Endometrium (tissue), 2 donors: Measurements from ENCODE around the gene ALOX12.

Source experiments
- FAIRE-seq: peaks from 2 replicates; lab custom pipeline; 2012; peaks lifted over from hg19 to GRCh38; lab: Jason Lieb, UNC
- donor health status: control.
- donor health status: control.

ALOX12 gene

GRCh38 chr17:7002288-7003047, 6.6 kb downstream of the ALOX12 start:
- FAIRE-seq, result no peak

DNA sequence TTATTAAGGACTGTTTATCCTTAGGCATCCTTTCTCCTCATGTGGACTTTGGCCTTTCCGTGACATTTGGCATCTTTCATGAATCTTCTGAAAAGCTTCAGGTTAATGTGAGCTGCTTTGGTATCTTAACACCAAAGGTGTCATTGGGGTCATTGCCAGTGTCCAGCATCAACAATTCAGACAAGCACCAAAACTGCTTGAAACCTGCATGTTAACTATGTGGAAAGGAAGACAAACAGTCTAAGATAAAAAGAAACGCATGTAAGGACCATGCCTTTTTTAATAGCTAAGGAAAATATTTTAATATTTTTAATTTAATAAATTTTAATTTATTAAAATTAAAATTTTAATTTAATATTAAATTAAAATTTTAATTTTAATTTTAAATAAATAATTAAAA, 7.9 kb downstream of the ALOX12 start:
- FAIRE-seq, result no peak

DNA sequence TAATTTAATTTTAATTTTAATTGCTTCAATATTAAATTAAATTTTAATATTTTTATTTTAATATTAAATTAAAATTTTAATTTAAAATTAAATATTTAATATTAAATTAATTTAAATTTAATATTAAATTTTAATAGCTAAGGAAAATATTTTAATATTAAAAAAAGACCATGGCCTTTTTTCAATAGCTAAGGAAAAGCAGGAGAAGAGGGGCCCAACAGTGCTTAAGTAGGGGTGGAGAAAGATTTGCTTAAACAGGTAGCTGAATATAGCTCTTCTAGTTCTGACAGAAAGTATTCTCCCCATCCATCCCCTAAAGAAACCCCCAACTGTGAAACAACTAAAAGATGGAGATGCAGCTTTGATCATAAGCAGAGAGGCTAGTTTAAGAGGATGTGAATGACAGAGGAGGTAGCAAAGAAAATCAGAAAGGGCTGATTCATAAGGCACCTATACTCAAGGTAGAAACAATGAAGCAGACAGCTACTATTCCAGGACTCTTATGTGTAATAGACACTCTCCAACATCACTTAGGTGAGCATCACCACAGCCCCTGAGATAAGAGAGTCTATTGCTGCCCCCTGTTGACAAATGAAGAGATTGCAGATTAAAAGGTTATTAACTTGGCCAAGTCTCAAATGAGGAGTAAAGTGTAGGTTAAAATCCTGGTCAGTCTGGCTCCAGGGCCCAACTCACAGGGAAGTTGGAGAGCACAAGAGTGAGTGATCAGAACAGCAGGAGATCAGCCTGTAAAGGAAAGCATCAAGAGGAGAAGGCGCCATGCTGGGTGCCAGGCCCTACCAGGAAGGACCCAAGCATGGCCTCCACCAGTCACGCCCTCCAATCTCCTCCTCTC, 8.8 kb downstream of the ALOX12 start:
- peak; percentile 72 for FAIRE-seq

- no peak for FAIRE-seq
Observed at GRCh38 chr17:7005716-7006115, 9.9 kb downstream of the ALOX12 start.

- FAIRE-seq, result no peak
Observed at GRCh38 chr17:7007143-7007542, 11.3 kb downstream of the ALOX12 start.

GRCh38 chr17:7010523-7010922, 14.7 kb downstream of the ALOX12 start:
- no peak for FAIRE-seq

DNA sequence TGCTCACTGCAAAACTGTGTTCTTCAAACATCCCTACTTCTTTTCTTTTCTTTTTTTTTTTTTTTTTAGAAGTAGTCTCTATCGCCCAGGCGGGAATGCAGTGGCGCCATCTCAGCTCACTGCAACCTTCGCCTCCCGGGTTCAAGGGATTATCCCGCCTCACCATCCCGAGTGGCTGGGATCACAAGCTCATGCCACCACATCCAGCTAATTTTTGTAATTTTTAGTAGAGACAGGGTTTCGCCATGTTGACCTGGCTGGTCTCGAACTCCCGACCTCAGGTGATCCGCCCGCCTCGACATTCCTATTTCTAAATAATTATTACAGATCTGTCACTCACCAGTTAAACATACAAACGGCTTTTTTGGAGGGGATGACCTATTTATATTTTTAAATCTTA, 15.6 kb downstream of the ALOX12 start:
- FAIRE-seq, result no peak

DNA sequence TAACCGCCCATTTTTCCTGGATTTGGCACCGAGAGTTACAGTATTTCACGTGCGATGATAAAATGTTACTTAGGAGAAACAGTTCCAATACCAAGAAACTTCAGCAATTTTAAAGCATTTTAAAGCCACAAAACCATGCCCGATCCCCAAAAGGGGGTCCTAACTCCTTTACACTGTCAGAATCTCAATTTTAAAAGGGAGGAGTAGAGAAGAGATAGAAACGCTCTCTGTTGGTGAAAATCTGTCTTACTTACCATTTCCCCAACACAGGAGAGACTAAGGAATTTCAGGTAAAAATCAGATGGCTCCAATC, 16.0 kb downstream of the ALOX12 start:
- no peak for FAIRE-seq

- peak; percentile 67 for FAIRE-seq
Observed at GRCh38 chr17:7014261-7014994, 18.6 kb downstream of the ALOX12 start.

- no peak for FAIRE-seq
Observed at GRCh38 chr17:7014995-7015958, 19.4 kb downstream of the ALOX12 start.

GRCh38 chr17:7016418-7016817, 20.6 kb downstream of the ALOX12 start:
- FAIRE-seq, result no peak

DNA sequence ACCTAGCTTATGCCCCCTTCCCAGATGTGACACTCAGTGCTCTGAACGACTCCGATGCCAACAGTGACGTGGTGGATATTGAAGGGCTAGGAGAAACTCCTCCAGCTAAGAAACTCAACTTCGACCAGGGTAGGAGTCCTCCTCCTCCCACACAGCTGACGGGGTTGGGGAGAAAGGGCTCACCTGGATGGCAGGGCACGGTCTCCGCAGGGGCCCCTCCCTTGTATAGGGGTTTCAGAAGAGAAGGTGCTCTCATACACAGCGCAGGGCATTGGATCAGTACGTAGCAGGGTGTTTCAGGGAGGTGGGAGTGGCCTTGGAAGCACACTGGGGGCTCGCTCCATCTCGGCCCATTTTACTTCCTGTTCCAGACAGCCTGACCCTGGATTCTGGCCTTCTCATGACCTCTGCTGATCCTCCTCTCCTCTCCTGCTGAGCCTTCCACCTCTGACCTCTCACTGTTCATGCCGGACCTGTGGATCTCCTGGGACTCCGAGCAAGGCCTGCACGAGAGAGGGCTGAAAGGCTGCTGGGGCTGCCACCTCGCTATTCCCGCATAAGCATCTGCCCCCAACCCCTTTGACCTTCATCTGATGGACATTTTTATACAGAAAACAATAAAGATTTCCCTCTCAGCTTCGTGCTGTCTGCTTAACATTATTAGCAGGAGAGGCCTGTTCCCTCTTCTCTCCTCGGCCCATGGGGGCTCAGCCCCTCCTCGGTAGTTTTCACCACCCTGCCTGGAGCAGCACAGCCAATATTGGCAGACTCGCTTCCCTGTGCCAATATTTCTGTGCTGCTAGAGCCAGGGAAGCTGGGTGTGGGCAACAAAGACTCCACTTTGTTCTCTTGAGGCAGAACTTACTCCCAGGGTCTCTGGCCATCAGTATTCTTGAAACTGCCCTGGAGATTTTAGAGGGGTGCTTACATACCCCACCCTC, 21.3 kb downstream of the ALOX12 start:
- FAIRE-seq, result no peak

DNA sequence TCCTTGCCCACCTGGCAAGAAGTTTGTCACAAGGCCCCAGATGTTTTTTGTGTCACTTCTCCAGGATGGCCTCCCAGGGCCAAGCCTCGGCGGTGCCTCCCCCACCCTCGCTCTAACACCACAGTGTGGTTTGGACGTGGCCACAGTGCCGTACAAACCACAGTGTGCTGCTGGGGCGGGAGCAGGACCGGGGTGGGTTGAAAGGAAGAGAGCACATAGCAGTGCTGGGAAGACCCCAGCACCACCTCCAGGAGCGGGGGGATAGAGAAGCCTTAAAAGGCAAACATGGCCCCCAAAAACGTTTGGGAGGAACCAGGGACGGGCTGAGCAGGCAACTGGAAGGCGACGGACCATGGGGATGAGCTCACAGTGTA, 22.0 kb downstream of the ALOX12 start:
- FAIRE-seq, result no peak

GRCh38 chr17:7018331-7018964, 22.6 kb downstream of the ALOX12 start:
- FAIRE-seq, result no peak

GRCh38 chr17:7019367-7019766, 23.5 kb downstream of the ALOX12 start:
- FAIRE-seq, result no peak

GRCh38 chr17:7019839-7020519, 24.1 kb downstream of the ALOX12 start:
- FAIRE-seq, result no peak

GRCh38 chr17:7020894-7021664, 25.2 kb downstream of the ALOX12 start:
- FAIRE-seq, result no peak

DNA sequence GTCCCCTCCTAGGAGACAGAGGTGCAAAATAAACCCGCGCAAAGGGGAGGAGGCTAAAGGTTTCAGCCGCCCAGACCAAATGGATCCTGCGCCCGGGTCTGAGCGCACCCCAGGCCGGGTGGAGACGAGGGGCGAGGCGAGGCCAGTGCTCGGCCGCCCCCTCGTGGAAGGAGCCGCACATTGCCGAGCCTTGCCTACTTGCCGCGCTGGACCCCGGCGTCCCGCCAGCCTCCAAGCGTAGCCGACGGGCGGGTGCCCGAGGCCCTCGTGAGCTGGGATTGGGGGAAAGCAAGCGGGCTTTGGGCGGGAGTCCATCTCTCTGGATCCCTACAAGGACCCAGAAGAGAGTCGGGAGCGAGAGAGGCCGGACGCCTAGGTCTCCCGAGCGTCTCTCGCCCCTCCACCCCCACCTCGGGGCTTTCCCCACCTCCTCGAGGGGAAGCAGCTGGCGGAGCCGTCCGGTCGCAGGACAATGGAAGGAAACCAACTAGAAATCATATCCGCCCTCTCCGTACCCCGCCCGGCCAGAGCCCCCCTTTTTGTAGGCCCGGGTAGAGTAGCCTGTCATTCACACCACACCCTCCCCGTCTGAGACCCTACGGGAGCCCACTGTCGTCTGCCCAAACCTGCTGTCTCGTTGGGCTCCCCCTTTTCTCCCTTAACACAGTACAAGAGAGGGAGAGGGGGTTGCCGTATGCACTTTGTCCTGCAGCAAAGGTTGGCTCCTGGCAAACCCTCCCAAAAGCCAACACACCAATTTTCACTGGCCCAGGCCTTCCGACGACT, 26.3 kb downstream of the ALOX12 start:
- no peak for FAIRE-seq
